A549 (cell line): ENCODE measurements around the gene ERBB2. TPM values are rescaled to one million over a fixed set of nuclear protein-coding genes. Genes with fewer than 3 reads are reported as not detected.
"Not testable (repeated sequence)": the region's sequence is repeated elsewhere in the genome, so short reads cannot be mapped to it uniquely, and the experiment has no call there.

ENCODE experiments used
- ATAC-seq, 2 experiments: fragments of 200-7000 bp in 1 of 2; fragments of >200 bp in 1 of 2; cut with Nextera tagmentation in 1 of 2; cut with Tn5 transposase in 1 of 2; 3 replicates each; pipeline versions ENCODE4 v1.8.0 to v1.9.1; 2018 to 2020; ENCODE audit warnings: mild to moderate bottlenecking in 1 of 2, moderate library complexity in 1 of 2
- CTCF ChIA-PET: fragments of 300-600 bp; sonication (Branson Sonifier 250); formaldehyde crosslinking; extraction: SDS; loops from one replicate; lab custom pipeline; 2021; ENCODE audit warnings: antibody characterized with exemption, inconsistent platforms; lab: Yijun Ruan, JAX
- POLR2A ChIA-PET: fragments of 350-600 bp; formaldehyde crosslinking; extraction: SDS; loops from one replicate; lab custom pipeline; 2021; ENCODE audit warnings: antibody characterized with exemption, inconsistent platforms; lab: Yijun Ruan, JAX
- DNase-seq, 2 experiments: peaks; one replicate each; pipeline versions ENCODE4 v3.0.0 to v3.0.0-alpha.2; 2011 to 2016; ENCODE audit warnings: low read depth in 1 of 2, low spot score in 1 of 2
- FAIRE-seq: peaks from 2 replicates; lab custom pipeline; 2011; peaks lifted over from hg19 to GRCh38; lab: Jason Lieb, UNC
- H3K27ac ChIP-seq, 2 experiments: fragments of >200 bp; sonication (Bioruptor Twin); formaldehyde crosslinking; 3 replicates each; pipeline ENCODE4 v1.5.1; 2016 to 2017
- H3K4me1 ChIP-seq: fragments of >200 bp; sonication (Bioruptor Twin); formaldehyde crosslinking; 3 replicates; pipeline ENCODE4 v1.6.1; 2016
- H3K4me2 ChIP-seq: fragments of >200 bp; sonication (Bioruptor Twin); formaldehyde crosslinking; 3 replicates; pipeline ENCODE4 v1.6.1; 2016
- H3K4me3 ChIP-seq: fragments of >200 bp; sonication (Bioruptor Twin); formaldehyde crosslinking; 3 replicates; pipeline ENCODE4 v1.5.1; 2016
- H3K9me3 ChIP-seq: fragments of >200 bp; sonication (Bioruptor Twin); formaldehyde crosslinking; 3 replicates; pipeline ENCODE4 v1.6.1; 2016
- CBX2 ChIP-seq: fragments of 200-600 bp; sonication (generic); IDR thresholded peaks from 2 replicates; pipeline ENCODE4 v1.6.1; 2016; ENCODE audit warnings: low read depth, mild to moderate bottlenecking, borderline replicate concordance
- CHD2 ChIP-seq: fragments of 150-350 bp; IDR thresholded peaks from 2 replicates; pipeline ENCODE4 v1.6.1; 2014; ENCODE audit warnings: low read length; ENCODE audit not compliant: partially characterized antibody
- CTCF ChIP-seq: fragments of >200 bp; sonication (Bioruptor Twin); formaldehyde crosslinking; IDR thresholded peaks from 3 replicates; pipeline ENCODE4 v1.5.1; 2016
- EHF ChIP-seq: fragments of 250-450 bp; sonication (Bioruptor Pico); IDR thresholded peaks from 2 replicates; pipeline ENCODE4 v1.5.0; 2020; ENCODE audit warnings: mild to moderate bottlenecking
- FOSL2 ChIP-seq, 2 experiments: fragments of 450-650 bp in 1 of 2; fragments of >200 bp in 1 of 2; sonication (Bioruptor Twin) in 1 of 2; formaldehyde crosslinking; IDR thresholded peaks; 2 replicates each; pipeline versions ENCODE4 v1.5.0 to v1.6.1; 2016 to 2020; ENCODE audit warnings: mild to moderate bottlenecking in 1 of 2, moderate library complexity in 1 of 2
- FOXS1 ChIP-seq: fragments of 250-450 bp; sonication (Bioruptor Pico); IDR thresholded peaks from 2 replicates; pipeline ENCODE4 v1.5.0; 2020; ENCODE audit warnings: mild to moderate bottlenecking, moderate library complexity
- GATA3 ChIP-seq: IDR thresholded peaks from 2 replicates; pipeline ENCODE4 v1.6.1; 2012; ENCODE audit warnings: borderline replicate concordance
- HDAC2 ChIP-seq: fragments of 200-600 bp; sonication (generic); IDR thresholded peaks from 2 replicates; pipeline ENCODE4 v1.6.1; 2016
- HES2 ChIP-seq: fragments of >200 bp; sonication (Bioruptor Twin); formaldehyde crosslinking; IDR thresholded peaks from 2 replicates; pipeline ENCODE4 v1.6.1; 2016
- HMGXB4 ChIP-seq: fragments of 250-450 bp; sonication (Bioruptor Pico); IDR thresholded peaks from 2 replicates; pipeline ENCODE4 v1.5.0; 2021; ENCODE audit warnings: mild to moderate bottlenecking, moderate library complexity, borderline replicate concordance
- HOXB13 ChIP-seq: fragments of 250-450 bp; sonication (Bioruptor Pico); IDR thresholded peaks from 2 replicates; pipeline ENCODE4 v1.5.0; 2020; ENCODE audit warnings: low read depth, mild to moderate bottlenecking, moderate library complexity
- JUNB ChIP-seq: fragments of >200 bp; sonication (Bioruptor Twin); formaldehyde crosslinking; IDR thresholded peaks from 2 replicates; pipeline ENCODE4 v1.6.1; 2016
- MAX ChIP-seq: IDR thresholded peaks from 2 replicates; pipeline ENCODE4 v1.6.1; 2012
- PBX3 ChIP-seq: IDR thresholded peaks from 2 replicates; pipeline ENCODE4 v1.6.1; 2012
- POLR2AphosphoS2 ChIP-seq: conservative IDR thresholded peaks from 2 replicates; pipeline ENCODE4 v1.6.1; 2012; ENCODE audit warnings: low read length, improper control_type of control experiment, inconsistent platforms
- RARB ChIP-seq: fragments of 250-450 bp; sonication (Bioruptor Pico); IDR thresholded peaks from 2 replicates; pipeline ENCODE4 v1.8.0; 2021; ENCODE audit warnings: mild to moderate bottlenecking, moderate library complexity
- RCOR1 ChIP-seq: fragments of 150-350 bp; IDR thresholded peaks from 2 replicates; pipeline ENCODE4 v1.6.1; 2014; ENCODE audit warnings: antibody characterized with exemption, low read length, low read depth
- RFX5 ChIP-seq: fragments of 450-650 bp; IDR thresholded peaks from 2 replicates; pipeline ENCODE4 v1.7.1; 2014; ENCODE audit warnings: antibody characterized with exemption, mild to moderate bottlenecking, moderate library complexity
- RNF2 ChIP-seq: fragments of 200-600 bp; sonication (generic); IDR thresholded peaks from 2 replicates; pipeline ENCODE4 v1.6.1; 2016; ENCODE audit warnings: low read depth, mild to moderate bottlenecking, antibody characterized with exemption, moderate library complexity, borderline replicate concordance
- SREBF2 ChIP-seq: fragments of 450-650 bp; IDR thresholded peaks from 2 replicates; pipeline ENCODE4 v1.6.1; 2014; ENCODE audit warnings: mild to moderate bottlenecking, moderate library complexity
- TFCP2L1 ChIP-seq: fragments of 250-450 bp; sonication (Bioruptor Pico); IDR thresholded peaks from 2 replicates; pipeline ENCODE4 v1.5.0; 2021; ENCODE audit warnings: mild to moderate bottlenecking
- TP53 ChIP-seq: fragments of 250-450 bp; sonication (Bioruptor Pico); IDR thresholded peaks from 2 replicates; pipeline ENCODE4 v1.5.0; 2021; ENCODE audit warnings: mild to moderate bottlenecking, moderate library complexity
- USF2 ChIP-seq: fragments of 450-650 bp; IDR thresholded peaks from 2 replicates; pipeline ENCODE4 v1.6.1; 2014; ENCODE audit warnings: antibody characterized with exemption
- WGBS: methylation state at CpG from one replicate; pipeline ENCODE4 v1.1.6; 2017; ENCODE audit errors: missing lambda C conversion rate; 5-methylcytosine and 5-hydroxymethylcytosine counted together
- polyA plus RNA-seq, 4 experiments: library from polyadenylated mRNA; depleted of rRNA in 3 of 4; stranded (reverse); fragments of >200 nt; fragmentation: RNase III in 1 of 4; extraction: RNeasy Plus Mini Kit Qiagen cat#74134 plus additional on column Dnase treatment in 1 of 4; gene quantifications; 2 replicates in 3 of 4; 3 replicates in 1 of 4; pipeline ENCODE4 v1.2.3, GENCODE V29; 2011 to 2017

Gene ERBB2
- polyA plus RNA-seq, 2 of the 4 experiments (the other 2 are of a cell fraction): 22.4 to 32.0 TPM

GRCh38 chr17:39761861-39762496 is 62.1 kb downstream of the ERBB2 start:
- TF ChIP-seq GATA3 (no peak), PBX3 (no peak), FOXS1 (CRISPR knock-in tag) (no peak), TFCP2L1 (CRISPR knock-in tag) (no peak), CBX2 (no peak), CTCF (no peak), TP53 (CRISPR knock-in tag) (no peak), RNF2 (no peak), SREBF2 (no peak), RCOR1 (no peak), RARB (no peak), EHF (CRISPR knock-in tag) (no peak), CHD2 (no peak), HMGXB4 (CRISPR knock-in tag) (no peak), FOSL2 (IDR thresholded peaks at IDR 0.05) (no peak), FOSL2 (CRISPR knock-in tag; IDR thresholded peaks at IDR 0.05) (no peak), USF2 (no peak), RFX5 (no peak)
- CTCF ChIA-PET: interaction anchor here (1.0 to 4.9 kb wide), 8 partner anchors 8 to 139 kb away, joined by 3 to 33 read pairs (median 6); partner anchors contain the start of genes MIEN1 and PNMT
- Histone ChIP-seq H3K4me2 (no peak overlapping the region), H3K9me3 (peaks cover 20% of the 10 kb centered on the region), H3K27ac (no peak overlapping the region), H3K4me3 (no peak overlapping the region), H3K4me1 (no peaks in the 10 kb centered on the region)
- FAIRE-seq (no peak), ATAC-seq (no peak), DNase-seq (no peak)
- POLR2A ChIA-PET: no interaction called here
- 68% methylated on average over 10 of the region's 10 CpGs for WGBS

GRCh38 chr17:39763051-39763820 is 63.4 kb downstream of the ERBB2 start:
- no peak overlapping the region for H3K4me3 ChIP-seq
- no peak overlapping the region for H3K4me2 ChIP-seq
- H3K4me1 ChIP-seq: no peaks in the 10 kb centered on the region
- no peak overlapping the region for H3K27ac ChIP-seq
- no peak for ATAC-seq
- peak; percentile 43 for FAIRE-seq
- H3K9me3 ChIP-seq: peaks cover 23% of the 10 kb centered on the region
- TF ChIP-seq JUNB: no peak
- no peak for TF ChIP-seq HES2
- TF ChIP-seq EHF (CRISPR knock-in tag): no peak
- TF ChIP-seq MAX: no peak
- no peak for TF ChIP-seq HOXB13
- TF ChIP-seq POLR2AphosphoS2: no peak
- no peak for TF ChIP-seq HDAC2
- no peak for TF ChIP-seq HMGXB4 (CRISPR knock-in tag)
- CTCF ChIA-PET: interaction anchor here (1.0 to 4.4 kb wide), 4 partner anchors 9 to 163 kb away, joined by 3 to 33 read pairs (median 14); no protein-coding TSS in a partner anchor
- WGBS: 43% methylated on average over 5 of the region's 5 CpGs
- DNase-seq: no peak
- POLR2A ChIA-PET: no interaction called here

GRCh38 chr17:39764171-39764570 is 64.3 kb downstream of the ERBB2 start:
- H3K9me3 ChIP-seq: peaks cover 23% of the 10 kb centered on the region
- not testable (repeated sequence) for FAIRE-seq

More at GRCh38 chr17:39764171-39764570, 64.3 kb downstream of the ERBB2 start:
- 2% methylated on average over 3 of the region's 3 CpGs for WGBS
- H3K27ac ChIP-seq, H3K4me2 ChIP-seq, ATAC-seq, POLR2A ChIA-PET, H3K4me3 ChIP-seq, DNase-seq, H3K4me1 ChIP-seq: not testable (repeated sequence)
- CTCF ChIA-PET: interaction anchor here (1.0 to 4.4 kb wide), 4 partner anchors 10 to 164 kb away, joined by 3 to 33 read pairs (median 14); no protein-coding TSS in a partner anchor
